OCI-M1 (cell line): ENCODE data around the gene ANKRD13D.

Experiments used
- DNase-seq: peaks from one replicate; lab custom pipeline; 2025; lab: John Stamatoyannopoulos, UW

ANKRD13D gene

GRCh38 chr11:67273260-67273990, 15.7 kb upstream of the ANKRD13D start:
- no peak for DNase-seq

- DNase-seq, result no peak
Measured at GRCh38 chr11:67274768-67275605, 14.1 kb upstream of the ANKRD13D start.

DNA sequence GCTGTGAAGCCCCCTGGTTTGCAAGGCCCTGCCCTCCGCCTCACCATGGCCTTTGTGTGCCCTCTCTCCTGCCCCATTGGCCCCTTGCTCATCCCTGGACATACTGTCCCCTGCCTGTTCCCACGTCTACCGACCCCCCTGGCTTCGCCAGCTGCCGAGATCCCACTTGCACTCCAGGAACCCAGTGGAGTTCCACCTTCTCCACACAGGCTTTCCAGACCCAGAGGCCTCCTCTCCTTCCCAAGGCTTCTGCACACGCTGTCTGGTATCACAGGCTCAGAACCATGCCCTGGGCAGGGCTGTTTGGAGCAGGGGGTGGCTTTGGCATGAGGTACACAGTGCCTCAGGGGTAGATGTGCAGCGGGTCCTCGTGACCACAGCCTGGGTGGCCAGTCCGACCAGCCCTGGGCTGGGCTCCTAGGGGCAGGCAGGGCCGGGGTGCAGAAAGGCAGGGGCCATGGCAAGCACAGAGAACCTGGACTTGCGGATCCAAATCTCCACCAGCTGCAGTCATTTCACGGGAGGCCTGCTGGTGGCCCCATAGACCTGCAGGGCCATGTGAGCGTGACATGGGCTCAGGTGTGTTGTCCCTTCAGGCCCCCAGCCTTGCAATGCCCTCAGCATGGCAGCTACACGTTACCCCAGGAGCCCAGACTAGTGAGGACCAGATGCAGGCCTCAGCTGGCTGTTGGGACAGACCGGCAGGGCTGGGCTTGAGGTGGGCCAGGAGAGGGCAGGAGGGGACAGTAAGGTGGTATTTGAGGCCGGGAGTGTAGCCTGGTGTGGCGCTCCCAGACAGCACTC, 13.3 kb upstream of the ANKRD13D start:
- DNase-seq, result no peak

DNA sequence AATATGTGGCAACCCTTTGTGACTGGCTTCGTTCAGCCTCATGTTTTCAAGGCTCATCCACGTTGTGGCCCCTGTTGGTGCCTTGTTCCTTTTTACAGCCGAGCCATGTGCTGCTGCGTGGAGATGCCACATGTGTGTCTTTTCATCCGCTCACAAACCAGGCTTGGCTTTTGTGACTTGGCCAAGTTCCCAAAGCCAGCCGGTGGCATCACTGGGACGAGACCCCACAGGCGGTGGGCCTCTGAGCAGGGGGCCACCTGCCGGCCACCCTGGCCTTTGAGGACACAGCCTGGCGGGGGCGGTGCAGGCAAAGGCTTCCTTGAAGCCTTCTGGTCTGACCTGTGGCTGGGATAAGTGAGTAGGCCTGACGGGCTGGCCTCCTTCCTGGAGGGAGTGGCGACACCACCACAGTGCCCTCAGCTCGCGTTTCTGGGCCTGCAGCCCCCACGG, 12.3 kb upstream of the ANKRD13D start:
- peak; percentile 90 for DNase-seq

- peak; percentile 98 for DNase-seq
Measured at GRCh38 chr11:67277231-67277961, 11.7 kb upstream of the ANKRD13D start.

DNA sequence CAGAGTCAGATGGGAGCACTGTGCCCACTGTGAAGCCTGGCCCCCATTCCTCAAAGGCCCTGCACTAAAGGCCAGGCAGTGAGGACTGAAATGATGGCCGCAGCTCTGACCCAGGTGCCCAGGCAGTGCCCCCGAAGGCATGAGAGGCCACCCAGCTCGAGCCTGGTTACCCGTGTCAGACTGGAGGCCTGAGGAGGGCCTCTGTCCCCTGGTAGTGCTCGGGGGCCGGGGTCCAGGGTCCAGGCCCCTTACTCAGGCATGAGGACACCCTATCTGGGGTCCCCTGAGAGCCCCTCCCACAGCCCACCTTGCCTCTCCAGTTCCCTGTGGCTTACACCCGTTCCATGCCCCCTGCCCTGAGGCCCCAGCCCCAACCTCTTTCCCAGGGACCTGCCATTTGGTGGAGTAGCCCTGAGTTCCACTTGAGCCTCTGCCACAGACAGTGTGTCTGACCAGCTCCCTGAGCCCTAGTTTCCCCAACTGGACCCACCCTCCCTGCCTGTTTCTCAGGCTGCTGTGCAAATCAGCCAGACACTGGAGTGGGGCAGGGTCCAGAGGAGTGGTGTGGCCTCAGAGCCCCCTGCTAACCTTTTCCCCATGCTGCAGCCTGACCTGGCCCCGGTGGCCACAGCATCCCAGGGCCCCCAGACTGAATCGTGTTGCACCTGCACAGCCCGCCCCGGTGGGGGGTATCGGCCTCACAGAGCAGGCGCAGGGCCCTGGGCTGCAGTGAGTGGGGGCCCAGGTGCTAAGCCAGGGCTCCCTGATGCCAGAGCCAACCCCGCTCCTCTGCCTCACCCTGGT, 10.8 kb upstream of the ANKRD13D start:
- DNase-seq, result no peak

GRCh38 chr11:67278939-67279588, 10.0 kb upstream of the ANKRD13D start:
- no peak for DNase-seq

- no peak for DNase-seq
Measured at GRCh38 chr11:67279589-67280340, 9.3 kb upstream of the ANKRD13D start.

- no peak for DNase-seq
Measured at GRCh38 chr11:67280341-67280787, 8.7 kb upstream of the ANKRD13D start.

GRCh38 chr11:67280788-67281551, 8.1 kb upstream of the ANKRD13D start:
- DNase-seq, result no peak

- no peak for DNase-seq
Measured at GRCh38 chr11:67281552-67282150, 7.5 kb upstream of the ANKRD13D start.

GRCh38 chr11:67282155-67282875, 6.8 kb upstream of the ANKRD13D start:
- DNase-seq, result no peak

DNA sequence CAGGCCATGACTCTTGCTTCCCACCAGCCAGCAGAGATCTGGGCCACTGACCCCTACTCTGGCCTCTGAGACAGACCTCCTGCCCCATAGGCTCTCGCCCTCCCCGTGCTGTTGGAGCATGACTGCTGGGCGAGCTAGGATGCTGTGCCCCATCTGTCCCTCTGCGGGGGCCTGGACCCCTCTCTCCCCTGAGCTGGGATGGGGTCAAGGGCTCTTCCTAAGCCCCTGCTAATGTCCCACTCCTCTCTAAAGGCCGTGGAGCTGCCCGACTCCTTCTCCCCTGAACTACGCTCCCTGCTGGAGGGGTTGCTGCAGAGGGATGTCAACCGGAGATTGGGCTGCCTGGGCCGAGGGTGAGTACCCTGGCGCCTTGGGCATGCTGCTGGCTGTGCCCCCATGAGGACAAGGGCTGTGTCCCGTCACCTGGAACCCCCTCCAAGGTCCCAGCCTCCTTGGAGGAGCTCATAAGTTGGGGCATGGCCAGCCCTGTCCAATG, 6.2 kb upstream of the ANKRD13D start:
- no peak for DNase-seq

- DNase-seq, result no peak
Measured at GRCh38 chr11:67283481-67283963, 5.6 kb upstream of the ANKRD13D start.

GRCh38 chr11:67284811-67285540, 4.1 kb upstream of the ANKRD13D start:
- DNase-seq, result no peak
